OCI-LY3 (cell line): Measurements from ENCODE around the gene ANKRD63.

Experiments used
- H2AFZ ChIP-seq: fragments of 200-600, 300-600 bp; shearing (Covaris generic); 2 replicates; pipeline ENCODE4 v1.6.0; 2014; ENCODE audit warnings: antibody characterized with exemption, low read depth, low read length
- H3K27ac ChIP-seq: fragments of 200-600, 300-600 bp; sonication (generic); 2 replicates; pipeline ENCODE4 v1.5.1; 2014; ENCODE audit warnings: mild to moderate bottlenecking, low read length, moderate library complexity, mixed read lengths
- H3K27me3 ChIP-seq: fragments of 200-600, 300-600 bp; sonication (generic); 2 replicates; pipeline ENCODE4 v1.6.1; 2014; ENCODE audit warnings: low read depth, low read length, mixed read lengths
- H3K36me3 ChIP-seq: fragments of 200-600, 300-600 bp; sonication (generic); replicated peaks from 2 replicates; pipeline ENCODE3; 2014; ENCODE audit warnings: low read depth, low read length, mixed read lengths
- H3K4me1 ChIP-seq: fragments of 300-600, 200-600 bp; sonication (generic); 2 replicates; pipeline ENCODE4 v1.6.1; 2014; ENCODE audit warnings: low read length, mixed read lengths
- H3K4me2 ChIP-seq: fragments of 200-600, 300-600 bp; sonication (generic); 2 replicates; pipeline ENCODE4 v1.6.1; 2014; ENCODE audit warnings: low read length, mixed read lengths
- H3K4me3 ChIP-seq: fragments of 300-600, 200-600 bp; sonication (generic); 2 replicates; pipeline ENCODE4 v1.5.1; 2014; ENCODE audit warnings: antibody characterized with exemption, mild to moderate bottlenecking, low read length, moderate library complexity
- H3K79me2 ChIP-seq: fragments of 300-600, 200-600 bp; shearing (Covaris generic); 2 replicates; pipeline ENCODE4 v1.6.1; 2014; ENCODE audit warnings: mild to moderate bottlenecking, low read length, mixed read lengths
- H3K9ac ChIP-seq: fragments of 300-600, 200-600 bp; shearing (Covaris generic); 2 replicates; pipeline ENCODE4 v1.6.0; 2014; ENCODE audit warnings: mild to moderate bottlenecking, low read length, moderate library complexity
- H3K9me3 ChIP-seq: fragments of 200-600, 300-600 bp; shearing (Covaris generic); 2 replicates; pipeline ENCODE4 v1.6.1; 2014; ENCODE audit warnings: low read length, mixed read lengths; ENCODE audit not compliant: insufficient read depth
- H4K20me1 ChIP-seq: fragments of 200-600, 300-600 bp; sonication (generic); 2 replicates; pipeline ENCODE4 v1.6.1; 2016; ENCODE audit warnings: low read length, mixed read lengths; ENCODE audit not compliant: insufficient read depth
- EZH2phosphoT487 ChIP-seq: fragments of 200-600 bp; shearing (Covaris generic); IDR thresholded peaks from 2 replicates; pipeline ENCODE4 v1.6.1; 2018; ENCODE audit warnings: antibody characterized with exemption, mixed run types, low read depth
- TF ChIP-seq, protein P1 (sequence below): fragments of 200-600, 300-600 bp; sonication (generic); IDR thresholded peaks from 2 replicates; pipeline ENCODE4 v1.5.1; 2014; ENCODE audit warnings: antibody characterized with exemption, low read length, low read depth

Gene ANKRD63

DNA sequence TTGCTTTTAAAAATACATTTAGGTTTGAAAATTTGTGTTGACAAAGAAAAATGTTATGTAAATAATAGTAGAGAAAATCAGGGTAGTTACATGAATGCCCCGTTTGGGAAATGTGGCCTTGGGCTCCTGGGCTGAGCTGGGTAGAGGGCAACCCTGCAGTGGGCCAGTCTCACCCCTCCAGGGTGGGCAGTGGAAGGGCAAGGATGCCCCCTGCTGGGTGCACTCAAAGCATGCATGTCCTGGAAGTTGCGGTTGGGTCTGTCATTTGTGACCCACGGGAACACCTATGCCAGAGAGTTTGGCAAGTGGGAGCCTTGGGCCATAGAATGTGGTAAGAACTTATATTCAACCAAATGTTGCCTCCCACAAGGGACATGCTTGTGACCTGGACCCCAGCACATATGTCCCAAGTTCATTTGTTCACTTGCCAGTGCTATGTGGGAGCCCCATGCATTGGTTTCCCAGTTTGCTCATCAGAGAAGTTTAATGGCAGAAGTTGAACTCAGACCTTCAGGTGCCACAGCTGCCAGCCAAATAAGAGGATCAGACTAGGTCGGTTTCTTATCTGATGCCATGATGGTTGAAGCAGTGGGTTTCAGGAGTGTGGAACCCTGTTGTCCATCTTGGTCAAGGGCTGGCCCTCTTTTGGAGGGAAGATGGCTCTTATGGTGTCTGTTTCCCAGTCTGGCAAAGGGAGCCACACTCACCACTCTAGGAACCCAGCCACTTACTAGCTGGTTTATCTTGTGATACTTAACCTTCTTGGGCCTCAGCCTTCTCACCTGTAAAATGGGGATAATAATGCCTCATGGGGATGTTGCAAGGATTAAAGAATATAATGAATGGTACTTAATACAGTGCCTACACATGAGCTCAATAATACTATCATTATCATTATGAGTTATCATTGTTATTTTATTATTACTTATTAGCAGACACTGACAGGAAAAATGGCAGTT is 27.4 kb upstream of the ANKRD63 start:
- no peak overlapping the region for H2AFZ ChIP-seq
- H3K9ac ChIP-seq = no peak overlapping the region
- H4K20me1 ChIP-seq = no peaks in the 10 kb centered on the region
- H3K4me2 ChIP-seq = no peak overlapping the region
- TF ChIP-seq EZH2phosphoT487 = no peak
- TF ChIP-seq, protein P1, sequence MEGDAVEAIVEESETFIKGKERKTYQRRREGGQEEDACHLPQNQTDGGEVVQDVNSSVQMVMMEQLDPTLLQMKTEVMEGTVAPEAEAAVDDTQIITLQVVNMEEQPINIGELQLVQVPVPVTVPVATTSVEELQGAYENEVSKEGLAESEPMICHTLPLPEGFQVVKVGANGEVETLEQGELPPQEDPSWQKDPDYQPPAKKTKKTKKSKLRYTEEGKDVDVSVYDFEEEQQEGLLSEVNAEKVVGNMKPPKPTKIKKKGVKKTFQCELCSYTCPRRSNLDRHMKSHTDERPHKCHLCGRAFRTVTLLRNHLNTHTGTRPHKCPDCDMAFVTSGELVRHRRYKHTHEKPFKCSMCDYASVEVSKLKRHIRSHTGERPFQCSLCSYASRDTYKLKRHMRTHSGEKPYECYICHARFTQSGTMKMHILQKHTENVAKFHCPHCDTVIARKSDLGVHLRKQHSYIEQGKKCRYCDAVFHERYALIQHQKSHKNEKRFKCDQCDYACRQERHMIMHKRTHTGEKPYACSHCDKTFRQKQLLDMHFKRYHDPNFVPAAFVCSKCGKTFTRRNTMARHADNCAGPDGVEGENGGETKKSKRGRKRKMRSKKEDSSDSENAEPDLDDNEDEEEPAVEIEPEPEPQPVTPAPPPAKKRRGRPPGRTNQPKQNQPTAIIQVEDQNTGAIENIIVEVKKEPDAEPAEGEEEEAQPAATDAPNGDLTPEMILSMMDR = peak; percentile 86
- H3K4me3 ChIP-seq = no peak overlapping the region
- H3K36me3 ChIP-seq = no peaks in the 10 kb centered on the region
- H3K9me3 ChIP-seq = no peaks in the 10 kb centered on the region
- no peak overlapping the region for H3K27ac ChIP-seq
- peaks cover 28% of the 10 kb centered on the region for H3K27me3 ChIP-seq
- no peaks in the 10 kb centered on the region for H3K79me2 ChIP-seq
- peaks cover 48% of the 10 kb centered on the region for H3K4me1 ChIP-seq

DNA sequence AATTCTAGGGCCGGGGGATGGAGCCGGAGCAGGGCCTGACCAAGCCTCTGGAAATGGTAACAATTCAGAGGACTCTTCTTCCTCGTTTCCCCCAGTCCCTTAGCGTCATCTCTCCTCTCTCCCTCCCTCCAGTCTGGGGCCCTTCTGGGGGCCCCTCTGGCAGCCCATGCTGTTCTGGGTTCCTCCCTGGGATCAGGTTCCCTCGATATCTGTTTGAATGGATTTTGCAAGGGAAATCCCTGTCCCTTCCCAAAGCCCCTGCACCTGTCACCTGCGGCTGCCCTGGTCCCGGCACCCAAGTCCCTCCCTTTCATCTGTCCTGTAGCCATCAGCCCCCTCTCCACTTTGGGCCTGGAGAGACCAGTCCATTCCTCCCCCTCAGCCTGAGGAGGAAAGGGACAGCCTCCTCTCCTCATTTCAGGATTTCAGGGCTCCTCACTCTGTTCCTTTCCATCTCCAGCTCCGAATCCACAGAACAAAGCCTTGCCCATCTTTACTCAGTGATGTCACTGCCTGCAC is 26.5 kb upstream of the ANKRD63 start:
- no peak overlapping the region for H3K27ac ChIP-seq
- peaks cover 22% of the 10 kb centered on the region for H3K27me3 ChIP-seq
- H3K9me3 ChIP-seq = no peaks in the 10 kb centered on the region
- H3K79me2 ChIP-seq = no peaks in the 10 kb centered on the region
- peaks cover 48% of the 10 kb centered on the region for H3K4me1 ChIP-seq
- peak overlapping the region; percentile 99 for H3K4me2 ChIP-seq
- H2AFZ ChIP-seq = no peak overlapping the region
- peak overlapping the region; percentile 91; the same call in 1 of the 2 replicates for H3K9ac ChIP-seq
- H4K20me1 ChIP-seq = no peaks in the 10 kb centered on the region
- peak overlapping the region; percentile 88 for H3K4me3 ChIP-seq
- TF ChIP-seq, protein P1 = no peak
- no peak for TF ChIP-seq EZH2phosphoT487
- no peaks in the 10 kb centered on the region for H3K36me3 ChIP-seq

GRCh38 chr15:40307421-40308211 is 24.8 kb upstream of the ANKRD63 start, which contains the start of gene PLCB2:
Gene PLCB2, minus strand, starts transcription at chr15:40307935. Its CDS starts 263 bp downstream, at chr15:40307672.
- Histone ChIP-seq H2AFZ (peak within 1 kb of the TSS; percentile 52), H3K79me2 (no peaks in the 10 kb centered on the region), H3K9me3 (no peaks in the 10 kb centered on the region), H3K27ac (peak within 1 kb of the TSS; percentile 71), H4K20me1 (no peaks in the 10 kb centered on the region), H3K4me2 (peak within 1 kb of the TSS; percentile 99), H3K4me3 (peak within 1 kb of the TSS; percentile 88), H3K36me3 (no peaks in the 10 kb centered on the region), H3K9ac (peak within 1 kb of the TSS; percentile 91), H3K4me1 (peaks cover 39% of the 10 kb centered on the region), H3K27me3 (peaks cover 14% of the 10 kb centered on the region)
- TF ChIP-seq EZH2phosphoT487 = no peak
- TF ChIP-seq, protein P1 = peak; percentile 39
